Fibroblast of pulmonary artery (primary cell): ENCODE data around the gene HRC.

Source experiments
- DNase-seq: peaks from one replicate; pipeline ENCODE4 v3.0.0-alpha.2; 2010; ENCODE audit warnings: low read depth
- H3K4me3 ChIP-seq: replicated peaks from 2 replicates; pipeline ENCODE4 v1.5.1; 2011; ENCODE audit warnings: low read depth, mild to moderate bottlenecking, control low read depth, low read length, moderate library complexity
- TF ChIP-seq, protein P1 (sequence below): IDR thresholded peaks from 2 replicates; pipeline ENCODE4 v1.5.1; 2011; ENCODE audit warnings: mild to moderate bottlenecking, control low read depth, low read length, inconsistent platforms; ENCODE audit errors: missing control alignments

The HRC gene, protein sequence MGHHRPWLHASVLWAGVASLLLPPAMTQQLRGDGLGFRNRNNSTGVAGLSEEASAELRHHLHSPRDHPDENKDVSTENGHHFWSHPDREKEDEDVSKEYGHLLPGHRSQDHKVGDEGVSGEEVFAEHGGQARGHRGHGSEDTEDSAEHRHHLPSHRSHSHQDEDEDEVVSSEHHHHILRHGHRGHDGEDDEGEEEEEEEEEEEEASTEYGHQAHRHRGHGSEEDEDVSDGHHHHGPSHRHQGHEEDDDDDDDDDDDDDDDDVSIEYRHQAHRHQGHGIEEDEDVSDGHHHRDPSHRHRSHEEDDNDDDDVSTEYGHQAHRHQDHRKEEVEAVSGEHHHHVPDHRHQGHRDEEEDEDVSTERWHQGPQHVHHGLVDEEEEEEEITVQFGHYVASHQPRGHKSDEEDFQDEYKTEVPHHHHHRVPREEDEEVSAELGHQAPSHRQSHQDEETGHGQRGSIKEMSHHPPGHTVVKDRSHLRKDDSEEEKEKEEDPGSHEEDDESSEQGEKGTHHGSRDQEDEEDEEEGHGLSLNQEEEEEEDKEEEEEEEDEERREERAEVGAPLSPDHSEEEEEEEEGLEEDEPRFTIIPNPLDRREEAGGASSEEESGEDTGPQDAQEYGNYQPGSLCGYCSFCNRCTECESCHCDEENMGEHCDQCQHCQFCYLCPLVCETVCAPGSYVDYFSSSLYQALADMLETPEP

DNA sequence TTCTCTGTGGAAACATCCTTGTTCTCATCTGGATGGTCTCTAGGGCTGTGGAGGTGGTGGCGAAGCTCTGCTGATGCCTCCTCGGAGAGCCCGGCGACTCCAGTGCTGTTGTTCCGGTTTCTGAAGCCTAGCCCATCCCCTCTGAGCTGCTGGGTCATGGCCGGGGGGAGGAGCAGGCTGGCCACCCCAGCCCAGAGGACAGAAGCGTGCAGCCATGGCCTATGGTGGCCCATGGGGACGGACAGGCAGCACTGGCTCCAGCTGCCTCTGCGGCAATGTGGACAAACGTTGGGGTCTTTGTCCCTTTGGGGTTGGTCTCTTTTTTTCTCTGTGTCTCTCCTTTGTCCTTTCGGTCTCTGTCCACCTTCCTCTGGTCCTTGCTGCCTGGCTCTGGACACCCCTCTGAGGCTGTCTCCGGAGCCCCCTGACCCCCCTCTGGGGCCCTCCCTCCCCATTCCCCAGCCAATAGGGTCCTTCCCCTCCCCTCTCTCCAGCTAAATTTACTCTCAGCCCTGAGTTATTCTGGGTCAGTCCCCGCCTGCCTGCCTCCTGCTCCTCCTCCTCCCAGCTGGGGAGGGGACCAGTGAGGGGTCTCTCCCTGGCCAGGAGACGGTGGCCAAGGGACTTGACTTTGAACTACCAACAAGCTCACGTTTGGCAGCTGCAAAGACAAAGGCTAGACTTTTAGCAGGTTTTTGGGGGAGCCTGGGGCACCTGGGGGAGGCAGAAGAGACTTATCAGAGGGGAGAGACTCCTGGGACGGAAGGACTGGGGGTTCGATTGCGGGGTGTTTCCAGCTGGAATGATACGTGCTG is at the start of gene HRC:
Gene HRC (minus strand): TSS at position 392 of the 815 bp plus-strand sequence. CDS start 159 bp downstream, at position 233.
- TF ChIP-seq, protein P1, sequence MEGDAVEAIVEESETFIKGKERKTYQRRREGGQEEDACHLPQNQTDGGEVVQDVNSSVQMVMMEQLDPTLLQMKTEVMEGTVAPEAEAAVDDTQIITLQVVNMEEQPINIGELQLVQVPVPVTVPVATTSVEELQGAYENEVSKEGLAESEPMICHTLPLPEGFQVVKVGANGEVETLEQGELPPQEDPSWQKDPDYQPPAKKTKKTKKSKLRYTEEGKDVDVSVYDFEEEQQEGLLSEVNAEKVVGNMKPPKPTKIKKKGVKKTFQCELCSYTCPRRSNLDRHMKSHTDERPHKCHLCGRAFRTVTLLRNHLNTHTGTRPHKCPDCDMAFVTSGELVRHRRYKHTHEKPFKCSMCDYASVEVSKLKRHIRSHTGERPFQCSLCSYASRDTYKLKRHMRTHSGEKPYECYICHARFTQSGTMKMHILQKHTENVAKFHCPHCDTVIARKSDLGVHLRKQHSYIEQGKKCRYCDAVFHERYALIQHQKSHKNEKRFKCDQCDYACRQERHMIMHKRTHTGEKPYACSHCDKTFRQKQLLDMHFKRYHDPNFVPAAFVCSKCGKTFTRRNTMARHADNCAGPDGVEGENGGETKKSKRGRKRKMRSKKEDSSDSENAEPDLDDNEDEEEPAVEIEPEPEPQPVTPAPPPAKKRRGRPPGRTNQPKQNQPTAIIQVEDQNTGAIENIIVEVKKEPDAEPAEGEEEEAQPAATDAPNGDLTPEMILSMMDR, result no peak
- no peak within 1 kb of the TSS for H3K4me3 ChIP-seq
- DNase-seq, result no peak

DNA sequence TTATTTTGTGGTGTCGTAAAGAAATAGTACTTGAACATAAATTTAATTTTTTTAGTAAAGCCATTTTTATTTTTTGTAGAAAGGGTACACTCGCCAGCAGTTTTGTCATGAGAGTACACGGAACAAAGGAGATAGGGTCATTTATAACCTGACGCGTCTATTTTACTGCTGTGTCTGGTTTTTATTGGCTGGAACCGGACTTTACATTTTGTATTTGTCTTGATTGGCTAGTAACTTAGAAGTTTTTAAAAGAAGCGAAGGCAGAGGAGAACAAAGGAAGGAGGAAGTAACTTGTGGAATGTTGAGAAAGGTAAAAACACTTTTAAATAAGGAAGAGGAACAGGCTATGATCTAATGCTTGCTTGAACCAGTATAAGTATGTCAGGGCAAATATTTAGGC is 45.8 kb upstream of the HRC start:
- no peak overlapping the region for H3K4me3 ChIP-seq
- TF ChIP-seq, protein P1, result no peak
- no peak for DNase-seq

DNA sequence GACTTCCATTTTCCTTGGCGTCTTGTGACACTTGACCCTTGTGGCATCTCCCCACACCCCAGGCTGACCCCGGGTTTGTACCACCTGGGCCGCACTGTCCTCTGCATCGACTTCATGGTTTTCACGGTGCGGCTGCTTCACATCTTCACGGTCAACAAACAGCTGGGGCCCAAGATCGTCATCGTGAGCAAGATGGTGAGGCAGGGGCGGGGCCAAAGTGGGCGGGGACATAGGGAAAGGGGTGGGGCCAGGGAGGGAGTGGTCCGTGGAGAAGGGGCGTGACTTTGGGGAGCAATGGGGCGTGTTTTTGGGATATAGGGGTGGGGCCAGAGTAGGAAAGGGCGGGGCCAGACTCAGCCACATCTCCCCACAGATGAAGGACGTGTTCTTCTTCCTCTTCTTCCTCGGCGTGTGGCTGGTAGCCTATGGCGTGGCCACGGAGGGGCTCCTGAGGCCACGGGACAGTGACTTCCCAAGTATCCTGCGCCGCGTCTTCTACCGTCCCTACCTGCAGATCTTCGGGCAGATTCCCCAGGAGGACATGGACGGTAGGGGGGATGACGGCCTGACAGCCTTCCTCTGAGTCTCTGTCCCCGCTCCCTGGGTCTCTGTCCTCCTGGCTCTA is 45.2 kb upstream of the HRC start:
- H3K4me3 ChIP-seq, result no peak overlapping the region
- DNase-seq, result no peak
- TF ChIP-seq, protein P1, result no peak

DNA sequence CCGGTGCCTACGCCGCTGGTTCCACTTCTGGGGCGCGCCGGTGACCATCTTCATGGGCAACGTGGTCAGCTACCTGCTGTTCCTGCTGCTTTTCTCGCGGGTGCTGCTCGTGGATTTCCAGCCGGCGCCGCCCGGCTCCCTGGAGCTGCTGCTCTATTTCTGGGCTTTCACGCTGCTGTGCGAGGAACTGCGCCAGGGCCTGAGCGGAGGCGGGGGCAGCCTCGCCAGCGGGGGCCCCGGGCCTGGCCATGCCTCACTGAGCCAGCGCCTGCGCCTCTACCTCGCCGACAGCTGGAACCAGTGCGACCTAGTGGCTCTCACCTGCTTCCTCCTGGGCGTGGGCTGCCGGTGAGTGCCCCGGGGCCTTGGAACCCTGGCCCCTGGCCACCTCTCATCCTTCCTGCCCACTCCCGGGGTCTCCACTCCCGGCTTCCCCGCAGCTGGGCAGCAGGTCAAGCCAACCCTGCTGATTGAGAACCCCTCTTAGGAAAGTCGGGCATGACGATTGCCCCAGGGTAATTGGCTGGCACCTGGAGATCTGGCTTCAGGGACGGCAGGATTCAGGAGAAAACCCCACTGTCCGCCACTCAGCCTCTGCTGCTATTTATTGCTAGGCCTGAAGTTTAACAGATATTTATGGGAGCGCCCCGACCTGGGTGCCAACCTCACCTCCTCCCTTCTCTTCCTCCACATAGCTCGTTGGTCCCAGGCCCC is 41.5 kb upstream of the HRC start:
- TF ChIP-seq, protein P1, result no peak
- no peak overlapping the region for H3K4me3 ChIP-seq
- DNase-seq, result no peak

DNA sequence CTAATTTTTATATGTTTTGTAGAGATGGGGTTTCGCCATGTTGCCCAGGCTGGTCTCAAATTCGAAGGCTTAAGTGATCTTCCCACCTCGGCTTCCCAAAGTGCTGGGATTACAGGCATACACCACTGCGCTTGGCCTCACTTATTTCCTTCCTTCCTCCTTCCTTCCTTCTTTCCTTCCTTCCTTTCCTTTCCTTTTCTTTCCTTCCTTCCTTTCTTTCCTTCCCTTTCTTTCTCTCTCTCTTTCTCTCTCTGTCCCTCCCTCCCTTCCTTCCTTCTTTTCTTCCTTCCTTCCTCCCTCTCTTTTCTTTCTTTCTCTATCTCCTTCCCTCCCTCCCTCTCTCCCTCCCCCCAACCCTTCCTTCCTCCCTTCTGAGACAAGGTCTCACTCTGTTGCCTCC is 39.2 kb upstream of the HRC start:
- no peak for DNase-seq
- TF ChIP-seq, protein P1, result no peak
- no peak overlapping the region for H3K4me3 ChIP-seq

DNA sequence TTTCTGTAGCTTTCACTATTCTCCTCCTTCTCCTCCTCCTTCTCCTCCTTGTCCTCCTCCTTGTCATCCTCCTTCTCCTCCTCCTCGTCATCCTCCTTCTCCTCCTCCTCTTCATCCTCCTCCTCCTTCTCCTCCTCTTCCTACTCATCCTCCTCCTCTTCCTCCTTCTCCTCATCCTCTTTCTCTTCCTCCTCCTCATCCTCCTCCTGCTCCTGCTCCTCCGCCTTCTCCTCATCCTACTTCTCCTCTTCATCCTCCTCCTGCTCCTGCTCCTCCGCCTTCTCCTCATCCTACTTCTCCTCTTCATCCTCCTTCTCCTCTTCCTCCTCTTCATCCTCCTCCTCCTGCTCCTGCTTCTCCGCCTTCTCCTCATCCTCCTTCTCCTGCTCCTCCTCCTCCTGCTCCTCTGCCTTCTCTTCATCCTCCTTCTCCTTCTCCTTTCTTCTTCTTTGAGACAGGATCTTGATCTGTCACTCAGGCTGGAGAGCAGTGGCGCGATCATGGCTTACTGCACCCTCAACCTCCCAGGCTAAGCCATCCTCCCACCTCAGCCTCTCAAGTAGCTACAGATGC is 38.7 kb upstream of the HRC start:
- H3K4me3 ChIP-seq, result no peak overlapping the region
- TF ChIP-seq, protein P1, result no peak
- no peak for DNase-seq
